NCI-H2029 (cell line): ENCODE results near the gene OPCML.

Experiments
- DNase-seq: peaks from one replicate; lab custom pipeline; 2025; lab: John Stamatoyannopoulos, UW

Gene OPCML

GRCh38 chr11:132982772-132983640 lies 549.3 kb downstream of the OPCML start:
- no peak for DNase-seq

GRCh38 chr11:132981131-132981956 lies 551.0 kb downstream of the OPCML start:
- DNase-seq: no peak

- DNase-seq: no peak
Observed at GRCh38 chr11:132980670-132981069, 551.6 kb downstream of the OPCML start.

GRCh38 chr11:132977746-132978145 lies 554.6 kb downstream of the OPCML start:
- DNase-seq: no peak

- no peak for DNase-seq
Observed at GRCh38 chr11:132977241-132977640, 555.1 kb downstream of the OPCML start.

GRCh38 chr11:132976115-132976514 lies 556.2 kb downstream of the OPCML start:
- DNase-seq: no peak

GRCh38 chr11:132973686-132974085 lies 558.6 kb downstream of the OPCML start:
- DNase-seq: no peak

GRCh38 chr11:132972565-132972964 lies 559.7 kb downstream of the OPCML start:
- DNase-seq: no peak

- no peak for DNase-seq
Observed at GRCh38 chr11:132971351-132971750, 561.0 kb downstream of the OPCML start.

GRCh38 chr11:132969892-132970291 lies 562.4 kb downstream of the OPCML start:
- no peak for DNase-seq

- no peak for DNase-seq
Observed at GRCh38 chr11:132962041-132962440, 570.3 kb downstream of the OPCML start.

- no peak for DNase-seq
Observed at GRCh38 chr11:132961453-132961852, 570.8 kb downstream of the OPCML start.

- no peak for DNase-seq
Observed at GRCh38 chr11:132960273-132961078, 571.8 kb downstream of the OPCML start.

GRCh38 chr11:132959693-132960092 lies 572.6 kb downstream of the OPCML start:
- no peak for DNase-seq

GRCh38 chr11:132957881-132958280 lies 574.4 kb downstream of the OPCML start:
- no peak for DNase-seq

GRCh38 chr11:132948252-132948651 lies 584.0 kb downstream of the OPCML start:
- no peak for DNase-seq

- DNase-seq: no peak
Observed at GRCh38 chr11:132944569-132944944, 587.7 kb downstream of the OPCML start.

- no peak for DNase-seq
Observed at GRCh38 chr11:132943706-132944568, 588.4 kb downstream of the OPCML start.

- no peak for DNase-seq
Observed at GRCh38 chr11:132943357-132943705, 589.0 kb downstream of the OPCML start.

- DNase-seq: no peak
Observed at GRCh38 chr11:132942611-132943356, 589.5 kb downstream of the OPCML start.

- DNase-seq: no peak
Observed at GRCh38 chr11:132941761-132942160, 590.5 kb downstream of the OPCML start.
